SK-N-SH (cell line): Measurements from ENCODE around the gene FAAP20.

Experiments used
- CTCF ChIP-seq: fragments of 200-600 bp; sonication (generic); IDR thresholded peaks from 2 replicates; pipeline ENCODE4 v1.6.1; 2017; ENCODE audit warnings: antibody characterized with exemption, mild to moderate bottlenecking, moderate library complexity
- RCOR1 ChIP-seq: fragments of 150-350 bp; IDR thresholded peaks from 2 replicates; pipeline ENCODE4 v1.6.1; 2017; ENCODE audit warnings: antibody characterized with exemption, low read length
- TF ChIP-seq, protein P1 (sequence below): fragments of 150-350 bp; IDR thresholded peaks from 2 replicates; pipeline ENCODE4 v1.6.1; 2017; ENCODE audit warnings: antibody characterized with exemption, low read length, low read depth, borderline replicate concordance

- TF ChIP-seq, protein P1, sequence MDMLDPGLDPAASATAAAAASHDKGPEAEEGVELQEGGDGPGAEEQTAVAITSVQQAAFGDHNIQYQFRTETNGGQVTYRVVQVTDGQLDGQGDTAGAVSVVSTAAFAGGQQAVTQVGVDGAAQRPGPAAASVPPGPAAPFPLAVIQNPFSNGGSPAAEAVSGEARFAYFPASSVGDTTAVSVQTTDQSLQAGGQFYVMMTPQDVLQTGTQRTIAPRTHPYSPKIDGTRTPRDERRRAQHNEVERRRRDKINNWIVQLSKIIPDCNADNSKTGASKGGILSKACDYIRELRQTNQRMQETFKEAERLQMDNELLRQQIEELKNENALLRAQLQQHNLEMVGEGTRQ = no peak
- TF ChIP-seq CTCF (no peak), RCOR1 (no peak)
Observed at GRCh38 chr1:2178875-2179274, 15.7 kb downstream of the FAAP20 start.
